Endothelial cell of umbilical vein (primary cell): ENCODE data around the gene RETREG3. TPM values are rescaled to one million over a fixed set of nuclear protein-coding genes. Genes with fewer than 3 reads are reported as not detected.
A peak's percentile ranks its signal among the peaks of the same experiment; 100 is the strongest.

Experiments
- BruUV-seq: library from RNA; stranded (reverse); fragments of 400-500 nt; replicated peaks from 2 replicates; lab custom pipeline; 2021; lab: Mats Ljungman, UMichigan
- CTCF ChIA-PET: fragments of 300-600, 350-600 bp; sonication (Branson Sonifier 250); formaldehyde crosslinking; loops from one replicate; lab custom pipeline; 2021; ENCODE audit warnings: antibody characterized with exemption, inconsistent platforms; lab: Charles Lee
- POLR2A ChIA-PET: fragments of 300-600, 350-600 bp; sonication (Branson Sonifier 250); formaldehyde crosslinking; loops from one replicate; lab custom pipeline; 2021; ENCODE audit warnings: antibody characterized with exemption, inconsistent platforms; lab: Charles Lee
- DNase-seq: peaks from one replicate; pipeline ENCODE4 v3.0.0-alpha.2; 2011; ENCODE audit warnings: low read depth, low spot score
- FAIRE-seq: peaks from 2 replicates; lab custom pipeline; 2011; peaks lifted over from hg19 to GRCh38; lab: Jason Lieb, UNC
- H2AFZ ChIP-seq: 2 replicates; pipeline ENCODE4 v1.6.0; 2012; ENCODE audit warnings: low read depth, low read length, control low read depth, inconsistent platforms
- H3K27ac ChIP-seq: 2 replicates; pipeline ENCODE4 v1.5.1; 2011; ENCODE audit warnings: low read depth, mild to moderate bottlenecking, control low read depth, low read length, moderate library complexity; ENCODE audit not compliant: insufficient read depth
- H3K27me3 ChIP-seq, 2 experiments: 2 replicates each; pipeline versions ENCODE4 v1.6.0 to v1.6.1; 2011; ENCODE audit warnings: low read length in 2 of 2, mixed read lengths in 1 of 2; ENCODE audit not compliant: control insufficient read depth in 2 of 2, insufficient read depth in 2 of 2
- H3K36me3 ChIP-seq, 2 experiments: 2 replicates in 1 of 2; 3 replicates in 1 of 2; pipeline ENCODE4 v1.5.1; 2011; ENCODE audit warnings: low read length in 2 of 2, mild to moderate bottlenecking in 1 of 2, moderate library complexity in 1 of 2; ENCODE audit not compliant: control insufficient read depth in 2 of 2, insufficient read depth in 2 of 2; ENCODE audit errors: extremely low read depth in 1 of 2
- H3K4me1 ChIP-seq: 3 replicates; pipeline ENCODE4 v1.5.1; 2011; ENCODE audit warnings: mild to moderate bottlenecking, low read length; ENCODE audit not compliant: control insufficient read depth, insufficient read depth; ENCODE audit errors: extremely low read depth
- H3K4me2 ChIP-seq: 2 replicates; pipeline ENCODE4 v1.6.1; 2011; ENCODE audit warnings: low read length, control low read depth, mixed read lengths; ENCODE audit not compliant: insufficient read depth
- H3K4me3 ChIP-seq, 3 experiments: fragments of 200-600 bp in 1 of 3; sonication (generic), shearing (Covaris generic) in 1 of 3; replicated peaks in 1 of 3; 2 replicates each; pipeline ENCODE4 v1.5.1; 2011 to 2016; ENCODE audit warnings: control low read depth in 3 of 3, low read length in 3 of 3, mild to moderate bottlenecking in 2 of 3, inconsistent platforms in 1 of 3, low read depth in 1 of 3, moderate library complexity in 1 of 3; ENCODE audit not compliant: insufficient read depth in 1 of 3
- H3K79me2 ChIP-seq: 2 replicates; pipeline ENCODE4 v1.6.0; 2012; ENCODE audit warnings: low read length, inconsistent platforms; ENCODE audit not compliant: control insufficient read depth, insufficient read depth
- H3K9ac ChIP-seq: replicated peaks from 2 replicates; pipeline ENCODE3; 2011; ENCODE audit warnings: low read length, control low read depth; ENCODE audit not compliant: insufficient read depth; ENCODE audit errors: extremely low read depth
- H3K9me1 ChIP-seq: replicated peaks from 3 replicates; pipeline ENCODE4 v1.6.0; 2011; ENCODE audit warnings: mild to moderate bottlenecking, low read length; ENCODE audit not compliant: control insufficient read depth, insufficient read depth; ENCODE audit errors: extremely low read depth
- H3K9me3 ChIP-seq: replicated peaks from 2 replicates; pipeline ENCODE4 v1.5.1; 2012; ENCODE audit warnings: low read length, inconsistent platforms; ENCODE audit not compliant: control insufficient read depth, insufficient read depth
- H4K20me1 ChIP-seq: replicated peaks from 2 replicates; pipeline ENCODE3; 2011; ENCODE audit warnings: mild to moderate bottlenecking, low read length; ENCODE audit not compliant: control insufficient read depth, insufficient read depth; ENCODE audit errors: extremely low read depth
- CTCF ChIP-seq, 2 donors: IDR thresholded peaks; 1 replicate in 1 of 2; 2 replicates in 1 of 2; pipeline ENCODE4 v1.5.1; 2011; ENCODE audit warnings: low read length in 2 of 2, mild to moderate bottlenecking in 2 of 2, moderate library complexity in 2 of 2, control low read depth in 1 of 2, inconsistent platforms in 1 of 2, low read depth in 1 of 2; ENCODE audit not compliant: insufficient read depth in 1 of 2; ENCODE audit errors: extremely low read depth in 1 of 2
- EZH2 ChIP-seq: IDR thresholded peaks from 2 replicates; pipeline ENCODE4 v1.6.1; 2012; ENCODE audit warnings: borderline replicate concordance, low read depth, mild to moderate bottlenecking, moderate library complexity, low read length, inconsistent platforms; ENCODE audit not compliant: severe bottlenecking
- FOS ChIP-seq: IDR thresholded peaks from 2 replicates; pipeline ENCODE4 v1.6.1; 2011; ENCODE audit warnings: mild to moderate bottlenecking, low read length, moderate library complexity, borderline replicate concordance; ENCODE audit not compliant: insufficient read depth
- GATA2 ChIP-seq: IDR thresholded peaks from 2 replicates; pipeline ENCODE4 v1.7.0; 2011; ENCODE audit warnings: low read depth, mild to moderate bottlenecking, moderate library complexity, mixed read lengths, low read length; ENCODE audit not compliant: insufficient read length, insufficient read depth
- JUN ChIP-seq: IDR thresholded peaks from 2 replicates; pipeline ENCODE4 v1.6.1; 2011; ENCODE audit warnings: borderline replicate concordance, low read depth; ENCODE audit not compliant: insufficient read length, insufficient read depth
- MAX ChIP-seq: IDR thresholded peaks from 2 replicates; pipeline ENCODE4 v1.6.1; 2011; ENCODE audit not compliant: insufficient read depth, insufficient read length
- MYC ChIP-seq: IDR thresholded peaks from one replicate; pipeline ENCODE4 v1.6.1; 2011; ENCODE audit warnings: mild to moderate bottlenecking, low read depth, low read length
- POLR2A ChIP-seq: IDR thresholded peaks from 2 replicates; pipeline ENCODE4 v1.6.1; 2012; ENCODE audit warnings: low read depth, mild to moderate bottlenecking, control low read depth, low read length
- POLR2AphosphoS5 ChIP-seq: IDR thresholded peaks from 2 replicates; pipeline ENCODE4 v1.6.1; 2012; ENCODE audit warnings: low read depth, mild to moderate bottlenecking, control low read depth, low read length, moderate library complexity; ENCODE audit not compliant: insufficient read depth
- dilution Hi-C: fragments of 300-500 bp; cut with MboI; formaldehyde crosslinking; loops from one replicate; pipeline ENCODE4 v1.15.0; 2019; ENCODE audit warnings: low sequenced_read_pairs; ENCODE audit not compliant: extremely low pct_ligation_motif_present
- intact Hi-C: fragments of 100-400 bp; cut with micrococcal nuclease; formaldehyde crosslinking; loops from one replicate; pipeline ENCODE4 v1.10.0; 2022
- polyA plus RNA-seq, 4 experiments: library from polyadenylated mRNA; depleted of rRNA in 3 of 4; stranded (reverse) in 3 of 4; unstranded in 1 of 4; fragments of >200 nt; gene quantifications; 2 replicates each; pipeline versions ENCODE4 v1.2.1 to v1.2.3, GENCODE V29; 2011 to 2012; ENCODE audit warnings: missing spikeins in 1 of 4
- total RNA-seq: library from RNA; stranded (reverse); gene quantifications from 2 replicates; pipeline ENCODE4 v1.2.3, GENCODE V29; 2021

RETREG3 gene
- total and polyA plus RNA-seq, 2 donors (not counting 3 experiments of a cell fraction or from before 2014, with no cell fraction given): 36.2 to 53.4 TPM

- intact Hi-C loops: no loop called here
- no peaks in the 10 kb centered on the region for H3K27me3 ChIP-seq
- TF ChIP-seq GATA2 (no peak), POLR2A (no peak), MYC (no peak)
- DNase-seq: no peak
- H4K20me1 ChIP-seq: no peaks in the 10 kb centered on the region
- peaks cover 26 to 39% of the 10 kb centered on the region in 2 experiments for H3K36me3 ChIP-seq
- ChIA-PET POLR2A (no interaction called here), CTCF (interaction anchor here (1.4 kb wide), 1 partner anchor 111 kb away, joined by 3 read pairs; no protein-coding TSS in a partner anchor)
- H2AFZ ChIP-seq: no peak overlapping the region
- H3K79me2 ChIP-seq: peaks cover 24% of the 10 kb centered on the region
- no TSS peak for BruUV-seq
- H3K4me2 ChIP-seq: no peak overlapping the region
- H3K4me1 ChIP-seq: peaks cover 18% of the 10 kb centered on the region
- H3K9me3 ChIP-seq: no peaks in the 10 kb centered on the region
- no peak overlapping the region for H3K9ac ChIP-seq
- H3K9me1 ChIP-seq: no peaks in the 10 kb centered on the region
- no peak for FAIRE-seq
- dilution Hi-C loops: no loop called here
- H3K4me3 ChIP-seq: no peak overlapping the region
- no peak overlapping the region for H3K27ac ChIP-seq
Observed at GRCh38 chr17:42573095-42573494, 36.1 kb downstream of the RETREG3 start.

- DNase-seq: no peak
- FAIRE-seq: no peak
- Histone ChIP-seq H4K20me1 (no peaks in the 10 kb centered on the region), H3K4me1 (peaks cover 16% of the 10 kb centered on the region), H3K79me2 (peaks cover 24% of the 10 kb centered on the region), H3K36me3 (peaks cover 26 to 39% of the 10 kb centered on the region in 2 experiments), H3K9ac (no peak overlapping the region), H3K27me3 (no peaks in the 10 kb centered on the region), H3K27ac (no peak overlapping the region), H3K9me1 (no peaks in the 10 kb centered on the region), H3K9me3 (no peaks in the 10 kb centered on the region), H2AFZ (no peak overlapping the region), H3K4me3 (no peak overlapping the region), H3K4me2 (no peak overlapping the region)
- TF ChIP-seq MYC (no peak), EZH2 (no peak), GATA2 (no peak), JUN (no peak), MAX (no peak), POLR2A (no peak), POLR2AphosphoS5 (no peak), FOS (no peak), CTCF (IDR thresholded peaks at IDR 0.05; ENCODE audit: extremely low read depth in 1 of 2, insufficient read depth in 1 of 2, low read depth in 1 of 2, low read length in 2 of 2) (no peak)
- POLR2A ChIA-PET: interaction anchor here (0.5 kb wide), 1 partner anchor 1008 kb away, joined by 3 read pairs; no protein-coding TSS in a partner anchor
- intact Hi-C loops: no loop called here
- TSS peak; percentile 3 for BruUV-seq
- dilution Hi-C loops: no loop called here
- CTCF ChIA-PET: no interaction called here
Observed at GRCh38 chr17:42571435-42572225, 37.5 kb downstream of the RETREG3 start.
